ENCODE data around the gene PPFIA2. TPM values are rescaled to one million over a fixed set of nuclear protein-coding genes. Genes with fewer than 3 reads are reported as not detected.
"Not testable (repeated sequence)": the region's sequence is repeated elsewhere in the genome, so short reads cannot be mapped to it uniquely, and the experiment has no call there.

Gene PPFIA2
- total RNA-seq, 1 experiment from 2014 or later, result not detected

DNA sequence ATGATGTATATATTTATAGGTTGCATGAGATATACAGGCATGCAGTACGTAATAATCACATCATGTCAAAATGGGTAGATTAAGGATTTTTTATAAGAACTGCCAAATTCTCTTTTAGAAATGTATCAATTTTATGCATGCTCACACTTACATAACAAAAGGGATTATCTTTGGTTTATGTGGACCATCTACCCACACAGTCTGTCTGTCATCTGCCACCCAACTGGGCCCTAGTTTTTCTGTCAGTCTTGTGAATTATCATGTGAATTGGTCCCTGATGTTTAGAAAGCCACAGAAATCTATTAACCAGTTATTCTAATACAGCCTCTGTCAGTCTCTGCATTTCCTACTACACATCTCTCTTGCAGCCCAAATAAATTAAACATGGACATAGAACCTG is 547.8 kb downstream of the PPFIA2 start:
- H3K4me1 ChIP-seq, result peaks cover 26% of the 10 kb centered on the region
- no peaks in the 10 kb centered on the region for H3K27me3 ChIP-seq (replicated peaks; ENCODE audit: control insufficient read depth, insufficient read depth, low read length)
- intact Hi-C loops (cut with micrococcal nuclease; ENCODE audit: unreplicated experiment), result no loop called here
- CTCF ChIA-PET, result no interaction called here
- H3K4me3 Mint-ChIP-seq (ENCODE audit: unreplicated experiment), result no peak overlapping the region
- no peak overlapping the region for H3K4me3 ChIP-seq (ENCODE audit: low read depth, low read length)
- TF ChIP-seq, protein P1, sequence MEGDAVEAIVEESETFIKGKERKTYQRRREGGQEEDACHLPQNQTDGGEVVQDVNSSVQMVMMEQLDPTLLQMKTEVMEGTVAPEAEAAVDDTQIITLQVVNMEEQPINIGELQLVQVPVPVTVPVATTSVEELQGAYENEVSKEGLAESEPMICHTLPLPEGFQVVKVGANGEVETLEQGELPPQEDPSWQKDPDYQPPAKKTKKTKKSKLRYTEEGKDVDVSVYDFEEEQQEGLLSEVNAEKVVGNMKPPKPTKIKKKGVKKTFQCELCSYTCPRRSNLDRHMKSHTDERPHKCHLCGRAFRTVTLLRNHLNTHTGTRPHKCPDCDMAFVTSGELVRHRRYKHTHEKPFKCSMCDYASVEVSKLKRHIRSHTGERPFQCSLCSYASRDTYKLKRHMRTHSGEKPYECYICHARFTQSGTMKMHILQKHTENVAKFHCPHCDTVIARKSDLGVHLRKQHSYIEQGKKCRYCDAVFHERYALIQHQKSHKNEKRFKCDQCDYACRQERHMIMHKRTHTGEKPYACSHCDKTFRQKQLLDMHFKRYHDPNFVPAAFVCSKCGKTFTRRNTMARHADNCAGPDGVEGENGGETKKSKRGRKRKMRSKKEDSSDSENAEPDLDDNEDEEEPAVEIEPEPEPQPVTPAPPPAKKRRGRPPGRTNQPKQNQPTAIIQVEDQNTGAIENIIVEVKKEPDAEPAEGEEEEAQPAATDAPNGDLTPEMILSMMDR (IDR thresholded peaks at IDR 0.05; ENCODE audit: insufficient read depth in 1 of 2, low read depth in 1 of 2, low read length in 1 of 2, severe bottlenecking in 1 of 2, unreplicated experiment in 1 of 2), result no peak
- H3K4me1 Mint-ChIP-seq (ENCODE audit: low read depth, unreplicated experiment), result peaks cover 17% of the 10 kb centered on the region
- H3K36me3 ChIP-seq (ENCODE audit: control insufficient read depth, insufficient read depth, low read length), result no peaks in the 10 kb centered on the region
- H3K9me3 ChIP-seq, result no peaks in the 10 kb centered on the region
- H3K27me3 Mint-ChIP-seq (ENCODE audit: insufficient read depth, unreplicated experiment), result no peaks in the 10 kb centered on the region
- POLR2A ChIA-PET, result no interaction called here
- H3K27ac Mint-ChIP-seq (ENCODE audit: unreplicated experiment), result no peak overlapping the region
- no TSS peak for BruUV-seq (replicated peaks)
- no peak for DNase-seq
- no peaks in the 10 kb centered on the region for H3K36me3 Mint-ChIP-seq (ENCODE audit: insufficient read depth, unreplicated experiment)
- peaks cover 9% of the 10 kb centered on the region for H3K9me3 Mint-ChIP-seq (ENCODE audit: unreplicated experiment)

DNA sequence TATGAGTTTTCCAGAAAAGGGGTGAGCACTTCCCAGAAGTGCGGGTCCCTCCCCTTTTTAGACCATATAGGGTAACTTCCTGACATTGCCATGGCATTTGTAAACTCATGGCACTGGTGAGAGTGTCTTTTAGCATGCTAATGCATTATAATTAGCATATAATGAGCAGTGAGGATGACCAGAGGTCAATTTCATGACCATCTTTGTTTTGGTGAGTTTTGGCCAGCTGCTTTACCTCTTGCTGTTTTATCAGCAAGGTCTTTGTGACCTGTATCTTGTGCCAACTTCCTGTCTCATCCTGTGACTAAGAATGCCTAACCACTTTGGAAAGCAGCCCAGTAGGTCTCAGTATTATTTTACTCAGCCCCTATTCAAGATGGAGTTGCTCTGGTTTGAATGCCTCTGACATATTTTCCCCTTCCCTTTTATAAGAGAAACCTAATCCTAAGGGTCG is 549.4 kb downstream of the PPFIA2 start:
- H3K27me3 Mint-ChIP-seq (ENCODE audit: insufficient read depth, unreplicated experiment); BruUV-seq (replicated peaks); CTCF ChIA-PET; intact Hi-C loops (cut with micrococcal nuclease; ENCODE audit: unreplicated experiment); H3K36me3 ChIP-seq (ENCODE audit: control insufficient read depth, insufficient read depth, low read length); H3K9me3 ChIP-seq; POLR2A ChIA-PET; H3K4me3 ChIP-seq (ENCODE audit: low read depth, low read length); H3K27ac Mint-ChIP-seq (ENCODE audit: unreplicated experiment); H3K27me3 ChIP-seq (replicated peaks; ENCODE audit: control insufficient read depth, insufficient read depth, low read length); H3K36me3 Mint-ChIP-seq (ENCODE audit: insufficient read depth, unreplicated experiment); H3K9me3 Mint-ChIP-seq (ENCODE audit: unreplicated experiment); DNase-seq; H3K4me3 Mint-ChIP-seq (ENCODE audit: unreplicated experiment): not testable (repeated sequence)
- H3K4me1 ChIP-seq, result peaks cover 41% of the 10 kb centered on the region
- H3K4me1 Mint-ChIP-seq (ENCODE audit: low read depth, unreplicated experiment), result peaks cover 25% of the 10 kb centered on the region

DNA sequence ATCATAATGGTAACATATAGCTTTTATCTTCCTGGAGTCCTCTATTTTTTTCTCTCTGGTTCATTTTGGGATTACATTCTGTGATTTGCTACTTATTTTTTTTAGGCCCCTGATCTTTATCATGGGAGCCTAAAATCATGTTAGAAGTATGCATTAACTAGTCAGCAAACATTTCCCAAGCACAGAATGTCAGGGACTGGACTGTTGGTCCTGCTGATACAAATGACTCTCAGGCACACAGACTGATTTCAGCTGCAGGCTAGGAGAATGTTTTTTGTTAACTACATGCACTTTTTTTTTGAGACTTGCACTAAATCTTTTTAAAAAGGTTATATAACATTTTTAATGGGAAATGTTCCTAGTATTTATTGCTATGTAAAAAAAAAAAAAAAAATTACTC is 550.1 kb downstream of the PPFIA2 start:
- intact Hi-C loops (cut with micrococcal nuclease; ENCODE audit: unreplicated experiment), result no loop called here
- Histone ChIP-seq H3K4me3 (ENCODE audit: low read depth, low read length) (no peak overlapping the region), H3K4me1 (peaks cover 45% of the 10 kb centered on the region), H3K36me3 (ENCODE audit: control insufficient read depth, insufficient read depth, low read length) (no peaks in the 10 kb centered on the region), H3K9me3 (no peaks in the 10 kb centered on the region), H3K27me3 (replicated peaks; ENCODE audit: control insufficient read depth, insufficient read depth, low read length) (no peaks in the 10 kb centered on the region)
- no peaks in the 10 kb centered on the region for H3K36me3 Mint-ChIP-seq (ENCODE audit: insufficient read depth, unreplicated experiment)
- ChIA-PET POLR2A (no interaction called here), CTCF (no interaction called here)
- TF ChIP-seq, protein P1 (IDR thresholded peaks at IDR 0.05; ENCODE audit: insufficient read depth in 1 of 2, low read depth in 1 of 2, low read length in 1 of 2, severe bottlenecking in 1 of 2, unreplicated experiment in 1 of 2), result no peak
- peaks cover 25% of the 10 kb centered on the region for H3K4me1 Mint-ChIP-seq (ENCODE audit: low read depth, unreplicated experiment)
- no peaks in the 10 kb centered on the region for H3K27me3 Mint-ChIP-seq (ENCODE audit: insufficient read depth, unreplicated experiment)
- H3K27ac Mint-ChIP-seq (ENCODE audit: unreplicated experiment), result no peak overlapping the region
- H3K4me3 Mint-ChIP-seq (ENCODE audit: unreplicated experiment), result no peak overlapping the region
- peaks cover 7% of the 10 kb centered on the region for H3K9me3 Mint-ChIP-seq (ENCODE audit: unreplicated experiment)
- BruUV-seq (replicated peaks), result no TSS peak
- no peak for DNase-seq
